IMR-90 (cell line): Measurements from ENCODE around the gene DCAF5. TPM values are rescaled to one million over a fixed set of nuclear protein-coding genes. Genes with fewer than 3 reads are reported as not detected.

Experiments used
- ATAC-seq: fragments of 200-7000 bp; cut with Tn5 transposase; 2 replicates; pipeline ENCODE4 v1.9.1; 2020; ENCODE audit warnings: low read depth, mild to moderate bottlenecking, moderate library complexity
- BruUV-seq: library from RNA; stranded (reverse); fragments of 400-500 nt; replicated peaks from 2 replicates; lab custom pipeline; 2021; lab: Mats Ljungman, UMichigan
- CTCF ChIA-PET: fragments of 300-600 bp; formaldehyde crosslinking; extraction: SDS; loops from one replicate; lab custom pipeline; 2021; ENCODE audit warnings: antibody characterized with exemption; lab: Yijun Ruan, JAX
- POLR2A ChIA-PET: fragments of 300-600 bp; sonication (Branson Sonifier 250); formaldehyde crosslinking; loops from one replicate; lab custom pipeline; 2022; ENCODE audit warnings: antibody characterized with exemption; ENCODE audit not compliant: unreplicated experiment; lab: Charles Lee
- DNase-seq: peaks from one replicate; pipeline ENCODE4 v3.0.0; 2013
- H2AFZ ChIP-seq: replicated peaks from 2 replicates; pipeline ENCODE3; 2013; ENCODE audit warnings: low read length, mild to moderate bottlenecking; ENCODE audit not compliant: poor library complexity
- H2AK5ac ChIP-seq: 2 replicates; pipeline ENCODE4 v1.6.1; 2013; ENCODE audit warnings: low read depth, low read length, inconsistent platforms
- H2AK9ac ChIP-seq: replicated peaks from 2 replicates; pipeline ENCODE3; 2013; ENCODE audit warnings: mild to moderate bottlenecking, low read depth, low read length, moderate library complexity; ENCODE audit not compliant: poor library complexity
- H2BK120ac ChIP-seq: 2 replicates; pipeline ENCODE4 v1.6.1; 2013; ENCODE audit warnings: low read depth, low read length, inconsistent platforms
- H2BK15ac ChIP-seq: 3 replicates; pipeline ENCODE4 v1.6.1; 2013; ENCODE audit warnings: low read depth, low read length, inconsistent platforms
- H2BK20ac ChIP-seq: 2 replicates; pipeline ENCODE4 v1.6.1; 2013; ENCODE audit warnings: low read depth, mild to moderate bottlenecking, inconsistent platforms, low read length, moderate library complexity
- H2BK5ac ChIP-seq: 2 replicates; pipeline ENCODE4 v1.6.1; 2013; ENCODE audit warnings: mild to moderate bottlenecking, low read depth, low read length, inconsistent platforms; ENCODE audit not compliant: poor library complexity, severe bottlenecking
- H3K14ac ChIP-seq: replicated peaks from 2 replicates; pipeline ENCODE4 v1.6.1; 2013; ENCODE audit warnings: low read depth, low read length, inconsistent platforms
- H3K18ac ChIP-seq: 2 replicates; pipeline ENCODE4 v1.6.1; 2013; ENCODE audit warnings: low read depth, low read length, control low read depth
- H3K23ac ChIP-seq: 2 replicates; pipeline ENCODE4 v1.6.1; 2013; ENCODE audit warnings: low read depth, low read length, inconsistent platforms
- H3K27ac ChIP-seq: 2 replicates; pipeline ENCODE4 v1.5.1; 2013; ENCODE audit warnings: mild to moderate bottlenecking, control low read depth, low read length; ENCODE audit not compliant: insufficient read depth
- H3K27me3 ChIP-seq: 2 replicates; pipeline ENCODE4 v1.6.1; 2013; ENCODE audit warnings: low read length; ENCODE audit not compliant: control insufficient read depth, insufficient read depth
- H3K36me3 ChIP-seq: 2 replicates; pipeline ENCODE4 v1.6.1; 2013; ENCODE audit warnings: low read length, mixed read lengths; ENCODE audit not compliant: control insufficient read depth, insufficient read depth
- H3K4ac ChIP-seq: 2 replicates; pipeline ENCODE4 v1.6.1; 2013; ENCODE audit warnings: low read depth, low read length, inconsistent platforms
- H3K4me1 ChIP-seq: 2 replicates; pipeline ENCODE4 v1.6.1; 2013; ENCODE audit warnings: low read length, mixed read lengths; ENCODE audit not compliant: control insufficient read depth, insufficient read depth
- H3K4me2 ChIP-seq: 2 replicates; pipeline ENCODE4 v1.6.1; 2013; ENCODE audit warnings: low read depth, mild to moderate bottlenecking, control low read depth, low read length, moderate library complexity
- H3K4me3 ChIP-seq: 2 replicates; pipeline ENCODE4 v1.5.1; 2013; ENCODE audit warnings: low read depth, mild to moderate bottlenecking, control low read depth, low read length, moderate library complexity; ENCODE audit not compliant: insufficient read depth
- H3K56ac ChIP-seq: 2 replicates; pipeline ENCODE4 v1.6.1; 2013; ENCODE audit warnings: low read length, inconsistent platforms; ENCODE audit not compliant: insufficient read depth; ENCODE audit errors: extremely low read depth
- H3K79me1 ChIP-seq, 2 experiments: 2 replicates each; pipeline ENCODE4 v1.6.1; 2013; ENCODE audit warnings: low read length in 2 of 2, inconsistent platforms in 1 of 2, low read depth in 1 of 2
- H3K9ac ChIP-seq: 2 replicates; pipeline ENCODE4 v1.6.1; 2013; ENCODE audit warnings: low read depth, low read length, control low read depth
- H3K9me1 ChIP-seq: 2 replicates; pipeline ENCODE4 v1.6.1; 2013; ENCODE audit warnings: low read length, inconsistent platforms; ENCODE audit not compliant: insufficient read depth
- H3K9me3 ChIP-seq: 2 replicates; pipeline ENCODE4 v1.6.1; 2013; ENCODE audit warnings: low read length; ENCODE audit not compliant: control insufficient read depth, insufficient read depth
- H4K20me1 ChIP-seq: 2 replicates; pipeline ENCODE4 v1.6.1; 2013; ENCODE audit warnings: low read length, inconsistent platforms; ENCODE audit not compliant: insufficient read depth
- H4K5ac ChIP-seq: 2 replicates; pipeline ENCODE4 v1.6.1; 2013; ENCODE audit warnings: mild to moderate bottlenecking, low read depth, low read length, control low read depth
- H4K8ac ChIP-seq, 2 experiments: 2 replicates each; pipeline ENCODE4 v1.6.1; 2013; ENCODE audit warnings: low read depth in 2 of 2, low read length in 2 of 2, control low read depth in 1 of 2, inconsistent platforms in 1 of 2
- H4K91ac ChIP-seq: 2 replicates; pipeline ENCODE4 v1.6.1; 2013; ENCODE audit warnings: low read depth, low read length, inconsistent platforms; ENCODE audit not compliant: insufficient read depth
- BHLHE40 ChIP-seq: fragments of 150-350 bp; IDR thresholded peaks from 2 replicates; pipeline ENCODE4 v1.6.1; 2016; ENCODE audit warnings: mild to moderate bottlenecking, low read depth, low read length
- FOS ChIP-seq: fragments of 150-350 bp; IDR thresholded peaks from 2 replicates; pipeline ENCODE4 v1.6.1; 2016; ENCODE audit warnings: low read depth, low read length
- RCOR1 ChIP-seq: IDR thresholded peaks from 2 replicates; pipeline ENCODE4 v1.6.1; 2012; ENCODE audit warnings: mild to moderate bottlenecking, low read length, improper control_type of control experiment; ENCODE audit not compliant: insufficient replicate concordance
- SMC3 ChIP-seq: fragments of 150-350 bp; IDR thresholded peaks from 2 replicates; pipeline ENCODE4 v1.6.1; 2016; ENCODE audit warnings: low read depth, mild to moderate bottlenecking, antibody characterized with exemption, low read length, moderate library complexity
- WGBS, 2 experiments: methylation state at CpG; one replicate each; pipeline versions ENCODE4 v1.1.5 to v1.1.7; 2013; ENCODE audit warnings: missing lambda C conversion rate in 2 of 2; ENCODE audit not compliant: insufficient read length in 1 of 2; ENCODE audit errors: extremely low coverage in 2 of 2; 5-methylcytosine and 5-hydroxymethylcytosine counted together
- dilution Hi-C: fragments of 300-500 bp; cut with HindIII; formaldehyde crosslinking; loops from one replicate; pipeline ENCODE4 v1.14.3; 2018; ENCODE audit warnings: low sequenced_read_pairs; ENCODE audit not compliant: unreplicated experiment
- in situ Hi-C: fragments of 300-500 bp; cut with MboI; formaldehyde crosslinking; loops from 3 replicates; pipeline ENCODE4 v1.14.3; 2019; ENCODE audit warnings: low sequenced_read_pairs, inconsistent platforms, mixed read lengths
- intact Hi-C: fragments of 100-400 bp; cut with micrococcal nuclease; formaldehyde crosslinking; loops from 2 replicates; pipeline ENCODE4 v1.10.0; 2022
- polyA plus RNA-seq, 3 experiments: library from polyadenylated mRNA; depleted of rRNA; stranded (reverse); fragments of >200 nt; gene quantifications; 2 replicates each; pipeline ENCODE4 v1.2.3, GENCODE V29; 2012; ENCODE audit warnings: low replicate concordance in 1 of 3
- total RNA-seq: library from RNA; depleted of rRNA; stranded (reverse); fragments of >200 nt; gene quantifications from 2 replicates; pipeline ENCODE4 v1.2.3, GENCODE V29; 2012

The DCAF5 gene
- total and polyA plus RNA-seq, 2 of the 4 experiments (the other 2 are of a cell fraction), result 17.6 to 30.4 TPM

DNA sequence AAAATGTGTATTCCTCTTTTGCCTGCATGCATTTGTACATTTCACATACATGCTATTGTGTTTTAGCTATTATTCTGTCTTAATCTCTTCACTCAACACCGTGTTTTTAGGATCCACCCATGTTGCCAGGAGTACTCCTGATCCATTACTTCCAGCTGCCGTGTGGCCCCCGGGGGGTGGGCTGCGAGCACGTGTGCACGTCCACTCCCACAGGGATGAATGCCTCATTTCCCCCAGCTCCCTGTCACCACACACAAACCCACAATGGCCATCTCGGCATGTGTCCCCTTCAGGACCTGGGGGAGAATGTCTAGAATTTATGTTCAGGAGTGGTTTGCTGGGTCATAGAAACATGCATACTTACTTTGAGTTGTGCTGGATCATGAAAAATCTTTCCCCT is 111.1 kb downstream of the DCAF5 start:
- peaks cover 55% of the 10 kb centered on the region for H3K4me1 ChIP-seq
- no peak overlapping the region for H4K8ac ChIP-seq
- peaks cover 59% of the 10 kb centered on the region for H3K9me1 ChIP-seq
- no peaks in the 10 kb centered on the region for H3K9me3 ChIP-seq
- CTCF ChIA-PET, result no interaction called here
- no TSS peak for BruUV-seq
- intact Hi-C loops (loop anchor here (10.0 kb wide), 1 partner anchor 53 kb away; no protein-coding TSS in a partner anchor), in situ Hi-C loops (no loop called here), dilution Hi-C loops (no loop called here)
- no peaks in the 10 kb centered on the region for H3K36me3 ChIP-seq
- H3K4me3 ChIP-seq, result no peak overlapping the region
- no peak overlapping the region for H3K23ac ChIP-seq
- no peak overlapping the region for H2BK5ac ChIP-seq
- H3K79me1 ChIP-seq, result peaks cover 6 to 49% of the 10 kb centered on the region in 2 experiments; a peak in 3 of 4 replicates
- H4K5ac ChIP-seq, result no peak overlapping the region
- DNase-seq (no peak), ATAC-seq (no peak)
- H3K14ac ChIP-seq, result 0 out of 2 replicates have a peak overlapping the region, but pooled peaks have one; percentile 34
- TF ChIP-seq RCOR1 (no peak), SMC3 (no peak), FOS (no peak), BHLHE40 (no peak)
- H3K56ac ChIP-seq, result no peak overlapping the region
- H4K20me1 ChIP-seq, result peaks cover 10% of the 10 kb centered on the region; the same call in 1 of the 2 replicates
- no peak overlapping the region for H2BK20ac ChIP-seq
- no peak overlapping the region for H4K91ac ChIP-seq
- POLR2A ChIA-PET, result no interaction called here
- H2AK9ac ChIP-seq, result no peak overlapping the region
- H2AK5ac ChIP-seq, result no peak overlapping the region
- H3K4ac ChIP-seq, result no peak overlapping the region
- no peak overlapping the region for H2BK120ac ChIP-seq
- H2BK15ac ChIP-seq, result no peak overlapping the region; the same call in 2 of the 3 replicates
- H3K18ac ChIP-seq, result no peak overlapping the region
- H3K9ac ChIP-seq, result no peak overlapping the region
- H2AFZ ChIP-seq, result no peak overlapping the region
- no CpG with 5 or more reads among the region's 7 CpGs for WGBS, 2 experiments
- H3K27me3 ChIP-seq, result no peaks in the 10 kb centered on the region
- no peak overlapping the region for H3K27ac ChIP-seq
- H3K4me2 ChIP-seq, result no peak overlapping the region
